ENCODE data around the gene DUSP22.

DNA sequence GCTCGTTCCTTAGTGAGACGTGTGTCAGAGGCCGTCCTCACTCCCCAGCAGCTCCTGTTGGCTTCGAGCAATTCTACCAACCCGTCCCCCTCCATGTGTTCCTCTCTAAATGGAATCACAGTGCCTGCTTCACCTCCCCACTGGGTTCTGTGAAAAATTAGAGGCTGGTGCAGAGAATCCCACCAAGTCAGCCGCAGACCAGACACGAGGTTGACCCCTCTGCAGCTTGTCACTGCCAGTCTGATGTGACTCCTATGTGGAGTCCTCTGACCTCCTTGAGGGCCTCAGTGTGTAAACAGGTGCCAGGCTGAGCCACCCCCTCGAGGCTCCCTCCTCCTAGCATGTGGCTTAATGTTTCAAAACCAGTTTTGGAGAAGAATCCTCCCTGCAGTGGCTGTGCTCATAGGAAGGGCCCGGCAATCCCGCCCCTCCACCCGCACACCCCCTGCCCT is 86.7 kb downstream of the DUSP22 start:
- TF ChIP-seq POLR2AphosphoS5 (IDR thresholded peaks at IDR 0.05) = no peak
- TF ChIP-seq POLR2A (IDR thresholded peaks at IDR 0.05) = no peak

Data from upper lobe of left lung (tissue), 4 donors.